ENCODE results near the gene ZNF407.
"Not testable (repeated sequence)": the region's sequence is repeated elsewhere in the genome, so short reads cannot be mapped to it uniquely, and the experiment has no call there.

ZNF407 gene

DNA sequence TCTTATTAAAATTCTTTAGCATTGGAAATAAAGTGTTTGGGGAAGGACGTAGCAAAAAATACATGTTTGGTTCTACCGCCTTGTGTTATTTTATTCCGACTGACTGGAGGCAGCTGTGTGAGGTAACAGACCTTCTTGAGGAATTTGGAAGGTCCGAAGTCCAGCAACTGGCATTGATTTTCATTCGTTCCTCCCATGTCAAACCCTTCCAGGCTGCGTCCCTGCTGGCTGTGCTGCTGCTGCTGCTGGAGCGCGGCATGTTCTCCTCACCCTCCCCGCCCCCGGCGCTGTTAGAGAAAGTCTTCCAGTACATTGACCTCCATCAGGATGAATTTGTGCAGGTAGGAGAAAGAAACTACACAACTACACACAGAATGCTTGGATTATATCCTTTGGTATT is 41.5 kb upstream of the ZNF407 start:
- DNase-seq (ENCODE audit: extremely low spot score): no peak
- ChIA-PET CTCF (no interaction called here), POLR2A (no interaction called here)
- TF ChIP-seq FOXK2 (IDR thresholded peaks at IDR 0.05) (no peak), PKNOX1 (IDR thresholded peaks at IDR 0.05) (no peak), HDGF (IDR thresholded peaks at IDR 0.05; ENCODE audit: borderline replicate concordance) (no peak), LEF1 (IDR thresholded peaks at IDR 0.05; ENCODE audit: borderline replicate concordance) (no peak), ELF4 (IDR thresholded peaks at IDR 0.05) (no peak), FOXM1 (IDR thresholded peaks at IDR 0.05; ENCODE audit: borderline replicate concordance) (no peak), FOXA1 (IDR thresholded peaks at IDR 0.05) (no peak), SP1 (IDR thresholded peaks at IDR 0.05) (no peak), L3MBTL2 (conservative IDR thresholded peaks at IDR 0.05) (no peak), ZNF384 (IDR thresholded peaks at IDR 0.05) (no peak), SUZ12 (IDR thresholded peaks at IDR 0.05) (no peak), TARDBP (IDR thresholded peaks at IDR 0.05) (no peak)

DNA sequence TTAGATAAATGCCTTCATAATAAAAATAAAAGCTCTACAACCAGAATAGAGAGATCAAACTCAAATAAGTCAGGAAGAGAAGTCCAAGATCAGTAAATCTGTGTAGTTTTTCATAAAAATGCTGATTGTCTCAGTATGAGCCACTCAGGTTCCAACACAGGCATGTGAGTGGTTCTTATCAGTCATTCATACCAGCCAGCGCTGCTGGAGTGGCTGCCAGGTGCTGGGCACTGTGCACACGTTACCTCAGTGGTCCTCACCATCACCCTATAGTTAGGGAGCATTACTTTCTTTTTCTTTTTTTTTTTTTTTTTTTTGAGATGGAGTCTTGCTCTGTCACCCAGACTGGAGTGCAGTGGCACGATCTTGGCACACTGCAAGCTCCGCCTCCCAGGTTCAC is 39.6 kb upstream of the ZNF407 start:
- ChIA-PET POLR2A (no interaction called here), CTCF (no interaction called here)
- TF ChIP-seq ZNF384 (IDR thresholded peaks at IDR 0.05): no peak
- no peak for TF ChIP-seq FOXM1 (IDR thresholded peaks at IDR 0.05; ENCODE audit: borderline replicate concordance)
- TF ChIP-seq ARNT (IDR thresholded peaks at IDR 0.05): no peak
- TF ChIP-seq SUZ12 (IDR thresholded peaks at IDR 0.05): no peak
- no peak for TF ChIP-seq CTBP1 (IDR thresholded peaks at IDR 0.05; ENCODE audit: borderline replicate concordance)
- TF ChIP-seq FOXK2 (IDR thresholded peaks at IDR 0.05): no peak
- TF ChIP-seq FOXA1 (IDR thresholded peaks at IDR 0.05): no peak
- TF ChIP-seq PKNOX1 (IDR thresholded peaks at IDR 0.05): no peak
- no peak for TF ChIP-seq TARDBP (IDR thresholded peaks at IDR 0.05)
- TF ChIP-seq ELF4 (IDR thresholded peaks at IDR 0.05): no peak
- no peak for TF ChIP-seq LEF1 (IDR thresholded peaks at IDR 0.05; ENCODE audit: borderline replicate concordance)
- no peak for TF ChIP-seq SP1 (IDR thresholded peaks at IDR 0.05)
- no peak for TF ChIP-seq BHLHE40 (IDR thresholded peaks at IDR 0.05; ENCODE audit: borderline replicate concordance)
- no peak for TF ChIP-seq HDGF (IDR thresholded peaks at IDR 0.05; ENCODE audit: borderline replicate concordance)
- no peak for TF ChIP-seq L3MBTL2 (conservative IDR thresholded peaks at IDR 0.05)
- no peak for TF ChIP-seq NFRKB (IDR thresholded peaks at IDR 0.05)
- DNase-seq (ENCODE audit: extremely low spot score): no peak

- TF ChIP-seq HDGF (IDR thresholded peaks at IDR 0.05; ENCODE audit: borderline replicate concordance): no peak
- no peak for TF ChIP-seq LEF1 (IDR thresholded peaks at IDR 0.05; ENCODE audit: borderline replicate concordance)
- no peak for TF ChIP-seq FOXM1 (IDR thresholded peaks at IDR 0.05; ENCODE audit: borderline replicate concordance)
- TF ChIP-seq TARDBP (IDR thresholded peaks at IDR 0.05): no peak
- TF ChIP-seq FOXA1 (IDR thresholded peaks at IDR 0.05): no peak
- TF ChIP-seq PKNOX1 (IDR thresholded peaks at IDR 0.05): no peak
- TF ChIP-seq ELF4 (IDR thresholded peaks at IDR 0.05): no peak
- TF ChIP-seq SUZ12 (IDR thresholded peaks at IDR 0.05): no peak
- TF ChIP-seq ARNT (IDR thresholded peaks at IDR 0.05): no peak
- no peak for TF ChIP-seq CTBP1 (IDR thresholded peaks at IDR 0.05; ENCODE audit: borderline replicate concordance)
- no peak for TF ChIP-seq L3MBTL2 (conservative IDR thresholded peaks at IDR 0.05)
- TF ChIP-seq BHLHE40 (IDR thresholded peaks at IDR 0.05; ENCODE audit: borderline replicate concordance): no peak
- TF ChIP-seq NFRKB (IDR thresholded peaks at IDR 0.05): no peak
- no peak for TF ChIP-seq SP1 (IDR thresholded peaks at IDR 0.05)
- no peak for TF ChIP-seq ZNF384 (IDR thresholded peaks at IDR 0.05)
- no peak for TF ChIP-seq FOXK2 (IDR thresholded peaks at IDR 0.05)
- ChIA-PET CTCF (no interaction called here), POLR2A (no interaction called here)
- no peak for DNase-seq (ENCODE audit: extremely low spot score)
Observed at GRCh38 chr18:74562131-74562730, 35.4 kb upstream of the ZNF407 start.

- POLR2A ChIA-PET: no interaction called here
- CTCF ChIA-PET: no interaction called here
- DNase-seq (ENCODE audit: extremely low spot score): no peak
- TF ChIP-seq TARDBP (IDR thresholded peaks at IDR 0.05) (no peak), FOXM1 (IDR thresholded peaks at IDR 0.05; ENCODE audit: borderline replicate concordance) (no peak), NFRKB (IDR thresholded peaks at IDR 0.05) (no peak), SUZ12 (IDR thresholded peaks at IDR 0.05) (no peak), ZNF384 (IDR thresholded peaks at IDR 0.05) (no peak), FOXK2 (IDR thresholded peaks at IDR 0.05) (no peak), ARNT (IDR thresholded peaks at IDR 0.05) (no peak)
Observed at GRCh38 chr18:74562775-74563174, 34.9 kb upstream of the ZNF407 start.

DNA sequence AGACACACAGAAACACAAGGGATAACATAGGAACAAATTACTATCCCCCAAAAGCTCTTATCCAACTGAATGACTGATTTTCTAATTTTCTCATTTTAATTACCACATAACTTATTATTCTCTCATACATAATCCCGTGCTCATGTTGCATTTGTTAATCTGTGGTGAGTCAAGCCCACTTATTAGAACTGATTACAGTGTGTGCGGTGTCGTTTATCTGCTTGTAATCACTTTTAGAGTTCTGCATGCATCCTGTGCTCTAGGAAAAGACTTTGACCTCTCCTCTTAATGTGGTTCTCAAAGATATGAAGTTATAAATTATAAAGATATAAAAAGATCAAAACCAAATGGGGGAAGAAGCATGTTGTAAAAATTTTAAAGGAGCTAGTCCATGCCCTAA is 33.7 kb upstream of the ZNF407 start:
- no peak for DNase-seq (ENCODE audit: extremely low spot score)
- CTCF ChIA-PET: no interaction called here
- POLR2A ChIA-PET: no interaction called here
- TF ChIP-seq ZNF384 (IDR thresholded peaks at IDR 0.05) (no peak), NFRKB (IDR thresholded peaks at IDR 0.05) (no peak), BHLHE40 (IDR thresholded peaks at IDR 0.05; ENCODE audit: borderline replicate concordance) (no peak), L3MBTL2 (conservative IDR thresholded peaks at IDR 0.05) (no peak), ELF4 (IDR thresholded peaks at IDR 0.05) (no peak), LEF1 (IDR thresholded peaks at IDR 0.05; ENCODE audit: borderline replicate concordance) (no peak), PKNOX1 (IDR thresholded peaks at IDR 0.05) (no peak), SP1 (IDR thresholded peaks at IDR 0.05) (no peak), HDGF (IDR thresholded peaks at IDR 0.05; ENCODE audit: borderline replicate concordance) (no peak), FOXM1 (IDR thresholded peaks at IDR 0.05; ENCODE audit: borderline replicate concordance) (no peak)

GRCh38 chr18:74565164-74565563 is 32.5 kb upstream of the ZNF407 start:
- DNase-seq (ENCODE audit: extremely low spot score); POLR2A ChIA-PET; CTCF ChIA-PET: not testable (repeated sequence)

- POLR2A ChIA-PET; DNase-seq (ENCODE audit: extremely low spot score); CTCF ChIA-PET: not testable (repeated sequence)
Observed at GRCh38 chr18:74565993-74566392, 31.7 kb upstream of the ZNF407 start.
